K562 (cell line): ENCODE measurements around the gene HDAC10. TPM values are rescaled to one million over a fixed set of nuclear protein-coding genes. Genes with fewer than 3 reads are reported as not detected.

Experiments used
- ATAC-seq: fragments of 200-7000 bp; cut with Tn5 transposase; 3 replicates; pipeline ENCODE4 v1.9.1; 2020; ENCODE audit warnings: moderate library complexity
- BruUV-seq: library from RNA; stranded (reverse); fragments of 400-500 nt; replicated peaks from 2 replicates; lab custom pipeline; 2021; lab: Mats Ljungman, UMichigan
- CTCF ChIA-PET: fragments of 300-600 bp; formaldehyde crosslinking; extraction: SDS; loops from one replicate; lab custom pipeline; 2021; ENCODE audit warnings: low intra/inter-chr PET ratio; lab: Yijun Ruan, JAX
- POLR2A ChIA-PET: fragments of 300-600, 350-650 bp; sonication (Branson Sonifier 250); formaldehyde crosslinking; extraction: SDS; loops from one replicate; lab custom pipeline; 2021; ENCODE audit warnings: antibody characterized with exemption, inconsistent platforms; lab: Yijun Ruan, JAX
- DNase-seq, 4 experiments: peaks; one replicate each; pipeline versions ENCODE4 v3.0.0 to v3.0.0-alpha.2; 2011 to 2018; ENCODE audit warnings: low spot score in 3 of 4, mixed read lengths in 3 of 4; ENCODE audit errors: extremely low read depth in 1 of 4
- FAIRE-seq: peaks from 2 replicates; lab custom pipeline; 2011; peaks lifted over from hg19 to GRCh38; lab: Jason Lieb, UNC
- H2AFZ ChIP-seq: 2 replicates; pipeline ENCODE4 v1.6.0; 2011; ENCODE audit warnings: low read depth, low read length, control low read depth, inconsistent platforms
- H3K27ac ChIP-seq: fragments of 200-600 bp; 3 replicates; pipeline ENCODE4 v1.8.0; 2011; ENCODE audit warnings: low read depth, mild to moderate bottlenecking, control low read depth, inconsistent platforms, low read length, moderate library complexity, mixed read lengths; ENCODE audit errors: extremely low read depth
- H3K27me3 ChIP-seq, 2 experiments: fragments of 300-600 bp in 1 of 2; 2 replicates in 1 of 2; 3 replicates in 1 of 2; pipeline versions ENCODE4 v1.6.0 to v1.8.0; 2011; ENCODE audit warnings: inconsistent platforms in 2 of 2, low read length in 2 of 2, mild to moderate bottlenecking in 1 of 2, mixed read lengths in 1 of 2, moderate library complexity in 1 of 2; ENCODE audit not compliant: control insufficient read depth in 2 of 2, insufficient read depth in 2 of 2
- H3K36me3 ChIP-seq: fragments of 300-600 bp; 3 replicates; pipeline ENCODE4 v1.8.0; 2011; ENCODE audit warnings: mild to moderate bottlenecking, low read length, inconsistent platforms; ENCODE audit not compliant: control insufficient read depth, insufficient read depth
- H3K4me1 ChIP-seq, 2 experiments: fragments of 200-600 bp in 1 of 2; replicated peaks in 1 of 2; 2 replicates in 1 of 2; 3 replicates in 1 of 2; pipeline versions ENCODE4 v1.5.1 to v1.8.0; 2011; ENCODE audit warnings: inconsistent platforms in 2 of 2, low read length in 2 of 2, mild to moderate bottlenecking in 1 of 2, mixed read lengths in 1 of 2, moderate library complexity in 1 of 2; ENCODE audit not compliant: control insufficient read depth in 2 of 2, insufficient read depth in 2 of 2
- H3K4me2 ChIP-seq: 2 replicates; pipeline ENCODE4 v1.6.1; 2011; ENCODE audit warnings: low read length, control low read depth, inconsistent platforms, mixed read lengths; ENCODE audit not compliant: insufficient read depth
- H3K4me3 ChIP-seq: fragments of 200-600 bp; sonication (generic), shearing (Covaris generic); 2 replicates; pipeline ENCODE4 v1.5.1; 2016; ENCODE audit warnings: control low read depth, inconsistent platforms
- H3K79me2 ChIP-seq: fragments of 200-600 bp; 3 replicates; pipeline ENCODE4 v1.8.0; 2011; ENCODE audit warnings: low read length, inconsistent platforms; ENCODE audit not compliant: control insufficient read depth, insufficient read depth
- H3K9ac ChIP-seq, 2 experiments: 2 replicates each; pipeline versions ENCODE4 v1.6.0 to v1.6.1; 2011; ENCODE audit warnings: low read depth in 2 of 2, low read length in 2 of 2, control low read depth in 1 of 2, inconsistent platforms in 1 of 2, mild to moderate bottlenecking in 1 of 2, mixed read lengths in 1 of 2; ENCODE audit not compliant: insufficient read depth in 1 of 2
- H3K9me1 ChIP-seq: one replicate; pipeline ENCODE4 v1.6.0; 2011; ENCODE audit warnings: inconsistent platforms, mild to moderate bottlenecking, low read length, moderate library complexity; ENCODE audit not compliant: control insufficient read depth, insufficient read depth
- H3K9me3 ChIP-seq: replicated peaks from 2 replicates; pipeline ENCODE4 v1.5.1; 2011; ENCODE audit warnings: low read depth, low read length, inconsistent platforms; ENCODE audit not compliant: control insufficient read depth, insufficient read depth
- H4K20me1 ChIP-seq: replicated peaks from 2 replicates; pipeline ENCODE4 v1.6.1; 2011; ENCODE audit warnings: low read length, inconsistent platforms, mixed read lengths; ENCODE audit not compliant: control insufficient read depth, insufficient read depth
- DMBX1 ChIP-seq: fragments of 250-450 bp; sonication (Bioruptor Pico); IDR thresholded peaks from 2 replicates; pipeline ENCODE4 v1.8.0; 2022; ENCODE audit warnings: inconsistent platforms, mild to moderate bottlenecking, moderate library complexity, borderline replicate concordance
- E2F4 ChIP-seq: sonication (generic); formaldehyde crosslinking; IDR thresholded peaks from 2 replicates; pipeline ENCODE4 v1.8.0; 2022; ENCODE audit warnings: mild to moderate bottlenecking, low read depth, missing genetic modification reagents
- GABPB1 ChIP-seq: sonication (generic); formaldehyde crosslinking; IDR thresholded peaks from 2 replicates; pipeline ENCODE4 v1.8.0; 2022; ENCODE audit warnings: mild to moderate bottlenecking, missing genetic modification reagents
- HNRNPL ChIP-seq: fragments of 200-400 bp; formaldehyde crosslinking; IDR thresholded peaks from 2 replicates; pipeline ENCODE4 v1.6.1; 2017; ENCODE audit warnings: low read depth, mild to moderate bottlenecking, low read length
- NFYB ChIP-seq: IDR thresholded peaks from 2 replicates; pipeline ENCODE4 v1.6.1; 2011; ENCODE audit warnings: mild to moderate bottlenecking, moderate library complexity; ENCODE audit not compliant: insufficient read length; ENCODE audit errors: extremely low read depth
- ZBTB33 ChIP-seq: sonication (generic); formaldehyde crosslinking; IDR thresholded peaks from 2 replicates; pipeline ENCODE4 v1.8.1; 2023; ENCODE audit warnings: mild to moderate bottlenecking, missing genetic modification reagents
- WGBS: fragments of 100-300 bp; shearing (Covaris generic); methylation state at CpG from one replicate; pipeline ENCODE4 v1.1.6; 2016; ENCODE audit warnings: low coverage, mixed read lengths; ENCODE audit not compliant: insufficient coverage; ENCODE audit errors: missing lambda C conversion rate; 5-methylcytosine and 5-hydroxymethylcytosine counted together
- in situ Hi-C: fragments of 300-500 bp; cut with MboI; formaldehyde crosslinking; loops from 4 replicates; pipeline ENCODE4 v1.15.0; 2018; ENCODE audit warnings: inconsistent platforms, mixed read lengths
- intact Hi-C: fragments of 100-400 bp; cut with micrococcal nuclease; formaldehyde crosslinking; loops from 2 replicates; pipeline ENCODE4 v1.14.2; 2022
- polyA plus RNA-seq, 8 experiments: library from polyadenylated mRNA; depleted of rRNA in 4 of 8; stranded (reverse) in 5 of 8; unstranded in 3 of 8; fragments of >200 nt; fragmentation: Nextera tagmentation in 2 of 8; fragmentation: Illumina TruSeq in 1 of 8; extraction: Ambion mirVana in 2 of 8; extraction: Trizol in 1 of 8; gene quantifications; 2 replicates each; pipeline versions ENCODE4 v1.2.1 to v1.2.3, GENCODE V29; 2011 to 2014; ENCODE audit warnings: inconsistent platforms in 1 of 8, missing spikeins in 1 of 8
- total RNA-seq, 7 experiments: library from RNA; depleted of rRNA in 6 of 7; stranded (reverse); fragments of >200 nt in 6 of 7; fragmentation: Illumina TruSeq in 2 of 7; extraction: Trizol in 2 of 7; gene quantifications; 2 replicates each; pipeline versions ENCODE4 v1.2.1 to v1.2.3, GENCODE V29; 2011 to 2021; ENCODE audit warnings: low replicate concordance in 1 of 7
- TF ChIP-seq, protein P1 (sequence below): fragments of 250-450 bp; sonication (Bioruptor Pico); IDR thresholded peaks from 2 replicates; pipeline ENCODE4 v1.8.0; 2022; ENCODE audit warnings: inconsistent platforms
- TF ChIP-seq, protein P2 (sequence below): fragments of 450-650 bp; formaldehyde crosslinking; IDR thresholded peaks from 2 replicates; pipeline ENCODE4 v1.4.0; 2020; ENCODE audit warnings: mild to moderate bottlenecking

Gene HDAC10
- total and polyA plus RNA-seq, 9 of the 15 experiments (the other 6 are each of a cell fraction or from before 2014, with no cell fraction given): 0.10 to 44.2 (median 6.5) TPM

GRCh38 chr22:50300620-50301257 lies 49.7 kb upstream of the HDAC10 start (continued):
- TF ChIP-seq, protein P1, sequence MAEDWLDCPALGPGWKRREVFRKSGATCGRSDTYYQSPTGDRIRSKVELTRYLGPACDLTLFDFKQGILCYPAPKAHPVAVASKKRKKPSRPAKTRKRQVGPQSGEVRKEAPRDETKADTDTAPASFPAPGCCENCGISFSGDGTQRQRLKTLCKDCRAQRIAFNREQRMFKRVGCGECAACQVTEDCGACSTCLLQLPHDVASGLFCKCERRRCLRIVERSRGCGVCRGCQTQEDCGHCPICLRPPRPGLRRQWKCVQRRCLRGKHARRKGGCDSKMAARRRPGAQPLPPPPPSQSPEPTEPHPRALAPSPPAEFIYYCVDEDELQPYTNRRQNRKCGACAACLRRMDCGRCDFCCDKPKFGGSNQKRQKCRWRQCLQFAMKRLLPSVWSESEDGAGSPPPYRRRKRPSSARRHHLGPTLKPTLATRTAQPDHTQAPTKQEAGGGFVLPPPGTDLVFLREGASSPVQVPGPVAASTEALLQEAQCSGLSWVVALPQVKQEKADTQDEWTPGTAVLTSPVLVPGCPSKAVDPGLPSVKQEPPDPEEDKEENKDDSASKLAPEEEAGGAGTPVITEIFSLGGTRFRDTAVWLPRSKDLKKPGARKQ (CRISPR knock-in tag): no peak
- no peak for TF ChIP-seq GABPB1 (CRISPR knock-in tag)

GRCh38 chr22:50299785-50300619 lies 48.9 kb upstream of the HDAC10 start:
- ChIA-PET CTCF (no interaction called here), POLR2A (interaction anchor here (0.8 to 1.1 kb wide), 2 partner anchors 12 to 20 kb away, joined by 3 to 4 read pairs; no protein-coding TSS in a partner anchor)
- Histone ChIP-seq H3K27ac (no peak overlapping the region), H3K4me1 (peaks cover 14 to 73% of the 10 kb centered on the region in 2 experiments; a peak in 3 of 5 replicates), H4K20me1 (no peaks in the 10 kb centered on the region), H3K36me3 (no peaks in the 10 kb centered on the region; the same call in 2 of the 3 replicates), H3K9ac (no peak overlapping the region), H2AFZ (no peak overlapping the region), H3K9me3 (no peaks in the 10 kb centered on the region), H3K79me2 (peaks cover 52% of the 10 kb centered on the region), H3K4me3 (no peak overlapping the region), H3K4me2 (no peak overlapping the region), H3K27me3 (no peaks in the 10 kb centered on the region), H3K9me1 (no peaks in the 10 kb centered on the region)
- FAIRE-seq: no peak
- peak in 1 of 4 experiments; percentile 24 for DNase-seq
- no peak for ATAC-seq
- intact Hi-C loops (no loop called here), in situ Hi-C loops (no loop called here)
- no TSS peak for BruUV-seq
- 89% methylated on average over 7 of the region's 93 CpGs for WGBS
- TF ChIP-seq ZBTB33 (CRISPR knock-in tag): no peak; the same call in 1 of the 2 replicates
- TF ChIP-seq, protein P2, sequence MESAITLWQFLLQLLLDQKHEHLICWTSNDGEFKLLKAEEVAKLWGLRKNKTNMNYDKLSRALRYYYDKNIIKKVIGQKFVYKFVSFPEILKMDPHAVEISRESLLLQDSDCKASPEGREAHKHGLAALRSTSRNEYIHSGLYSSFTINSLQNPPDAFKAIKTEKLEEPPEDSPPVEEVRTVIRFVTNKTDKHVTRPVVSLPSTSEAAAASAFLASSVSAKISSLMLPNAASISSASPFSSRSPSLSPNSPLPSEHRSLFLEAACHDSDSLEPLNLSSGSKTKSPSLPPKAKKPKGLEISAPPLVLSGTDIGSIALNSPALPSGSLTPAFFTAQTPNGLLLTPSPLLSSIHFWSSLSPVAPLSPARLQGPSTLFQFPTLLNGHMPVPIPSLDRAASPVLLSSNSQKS (CRISPR knock-in tag): no peak
- no peak for TF ChIP-seq E2F4 (CRISPR knock-in tag)
- 0 out of 2 replicates have a peak, but pooled peaks have one; percentile 11 for TF ChIP-seq HNRNPL
- TF ChIP-seq NFYB: no peak
- TF ChIP-seq DMBX1 (CRISPR knock-in tag): no peak
